Ishikawa (cell line): ENCODE data around the gene RCOR2.

Experiments
- CEBPB ChIP-seq: IDR thresholded peaks from 2 replicates; pipeline ENCODE4 v1.6.1; 2012
- CREB1 ChIP-seq: IDR thresholded peaks from 2 replicates; pipeline ENCODE4 v1.6.1; 2012; ENCODE audit warnings: low read depth
- EGR1 ChIP-seq: IDR thresholded peaks from 2 replicates; pipeline ENCODE4 v1.6.1; 2012
- EP300 ChIP-seq: IDR thresholded peaks from 2 replicates; pipeline ENCODE4 v1.6.1; 2012; ENCODE audit warnings: borderline replicate concordance
- FOXM1 ChIP-seq: IDR thresholded peaks from 2 replicates; pipeline ENCODE4 v1.6.1; 2012; ENCODE audit warnings: low read depth, borderline replicate concordance
- MAX ChIP-seq: IDR thresholded peaks from 2 replicates; pipeline ENCODE4 v1.6.1; 2012
- NFIC ChIP-seq: IDR thresholded peaks from 2 replicates; pipeline ENCODE4 v1.6.1; 2012
- RAD21 ChIP-seq: IDR thresholded peaks from 2 replicates; pipeline ENCODE4 v1.6.1; 2012; ENCODE audit warnings: low read depth
- REST ChIP-seq: IDR thresholded peaks from 2 replicates; pipeline ENCODE4 v1.6.1; 2012; ENCODE audit warnings: low read depth, mild to moderate bottlenecking
- TAF1 ChIP-seq: IDR thresholded peaks from 2 replicates; pipeline ENCODE4 v1.6.1; 2012; ENCODE audit warnings: low read depth, mild to moderate bottlenecking
- TCF12 ChIP-seq: IDR thresholded peaks from 2 replicates; pipeline ENCODE4 v1.6.1; 2012; ENCODE audit warnings: low read depth
- TEAD4 ChIP-seq: IDR thresholded peaks from 2 replicates; pipeline ENCODE4 v1.6.1; 2012
- USF1 ChIP-seq: IDR thresholded peaks from 2 replicates; pipeline ENCODE4 v1.6.1; 2012
- YY1 ChIP-seq: IDR thresholded peaks from 2 replicates; pipeline ENCODE4 v1.6.1; 2012; ENCODE audit warnings: low read depth
- ZBTB7A ChIP-seq: IDR thresholded peaks from 2 replicates; pipeline ENCODE4 v1.6.1; 2012; ENCODE audit warnings: low read depth

RCOR2 gene

GRCh38 chr11:63940786-63941185 lies 23.8 kb upstream of the RCOR2 start:
- TF ChIP-seq NFIC (no peak), TEAD4 (no peak), CREB1 (no peak), TAF1 (no peak), FOXM1 (no peak), EGR1 (no peak), RAD21 (no peak), TCF12 (no peak), YY1 (no peak), EP300 (no peak)

GRCh38 chr11:63939397-63939891 lies 22.5 kb upstream of the RCOR2 start:
- TF ChIP-seq ZBTB7A (0 out of 2 replicates have a peak, but pooled peaks have one; percentile 8), CREB1 (no peak)

- TF ChIP-seq TCF12 (peak; percentile 28), CEBPB (no peak), USF1 (peak; percentile 95), TAF1 (peak; percentile 18), RAD21 (no peak; the same call in 1 of the 2 replicates), CREB1 (peak; percentile 92), NFIC (peak; percentile 46; the same call in 1 of the 2 replicates), EGR1 (peak; percentile 59), EP300 (no peak; the same call in 1 of the 2 replicates), ZBTB7A (peak; percentile 84; the same call in 1 of the 2 replicates), MAX (peak; percentile 52)
These were observed 21.8 kb upstream of the RCOR2 start, which contains the start of gene NAA40 for GRCh38 chr11:63938479-63939396. Gene NAA40, plus strand, starts transcription at chr11:63939002. Its CDS starts 95 bp downstream, at chr11:63939097.

- TF ChIP-seq TAF1 (peak; percentile 3; the same call in 1 of the 2 replicates), YY1 (no peak), CREB1 (no peak), USF1 (peak; percentile 90), MAX (peak; percentile 2; the same call in 1 of the 2 replicates), NFIC (no peak), EP300 (no peak; the same call in 1 of the 2 replicates), TCF12 (no peak), ZBTB7A (no peak), REST (no peak), RAD21 (no peak), EGR1 (no peak), CEBPB (no peak), TEAD4 (no peak), FOXM1 (no peak)
These were observed 20.9 kb upstream of the RCOR2 start for GRCh38 chr11:63937713-63938478.

GRCh38 chr11:63933459-63933858 lies 16.5 kb upstream of the RCOR2 start:
- TF ChIP-seq EGR1, result no peak
- TF ChIP-seq YY1, result no peak
- TF ChIP-seq TAF1, result no peak
- no peak for TF ChIP-seq FOXM1
- TF ChIP-seq TCF12, result no peak
- no peak for TF ChIP-seq USF1
- TF ChIP-seq CEBPB, result no peak
- TF ChIP-seq REST, result no peak
